Umbilical cord (tissue), 2 donors: Measurements from ENCODE around the gene ESR1. TPM values are rescaled to one million over a fixed set of nuclear protein-coding genes. Genes with fewer than 3 reads are reported as not detected.
"Not testable (repeated sequence)": the region's sequence is repeated elsewhere in the genome, so short reads cannot be mapped to it uniquely, and the experiment has no call there.

ENCODE experiments used
- DNase-seq: peaks from one replicate; pipeline ENCODE4 v3.0.0-alpha.2; 2015; ENCODE audit warnings: low spot score
- total RNA-seq: library from RNA; depleted of rRNA; stranded (reverse); fragments of >200 nt; gene quantifications from one replicate; pipeline ENCODE4 v1.2.3, GENCODE V29; 2014; ENCODE audit warnings: low replicate concordance; ENCODE audit not compliant: insufficient read depth

ESR1 gene
- total RNA-seq, 1 donor from 2014 or later, result 8.2 TPM

DNA sequence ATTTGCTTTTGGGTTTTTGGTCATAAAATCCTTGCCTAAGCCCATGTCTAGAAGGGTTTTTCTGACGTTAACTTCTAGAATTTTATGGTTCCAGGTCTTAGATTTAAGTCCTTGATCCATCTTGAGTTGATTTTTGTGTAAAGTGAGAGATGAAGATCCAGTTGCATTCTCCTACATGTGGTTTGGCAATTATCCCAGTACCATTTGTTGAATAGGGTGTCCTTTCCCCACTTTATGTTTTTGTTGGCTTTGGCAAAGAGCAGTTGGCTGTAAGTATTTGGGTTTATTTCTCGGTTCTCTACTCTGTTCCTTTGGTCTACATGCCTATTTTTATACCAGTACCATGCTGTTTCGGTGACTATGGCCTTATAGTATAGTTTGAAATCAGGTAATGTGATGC lies 86.9 kb downstream of the ESR1 start:
- not testable (repeated sequence) for DNase-seq

DNA sequence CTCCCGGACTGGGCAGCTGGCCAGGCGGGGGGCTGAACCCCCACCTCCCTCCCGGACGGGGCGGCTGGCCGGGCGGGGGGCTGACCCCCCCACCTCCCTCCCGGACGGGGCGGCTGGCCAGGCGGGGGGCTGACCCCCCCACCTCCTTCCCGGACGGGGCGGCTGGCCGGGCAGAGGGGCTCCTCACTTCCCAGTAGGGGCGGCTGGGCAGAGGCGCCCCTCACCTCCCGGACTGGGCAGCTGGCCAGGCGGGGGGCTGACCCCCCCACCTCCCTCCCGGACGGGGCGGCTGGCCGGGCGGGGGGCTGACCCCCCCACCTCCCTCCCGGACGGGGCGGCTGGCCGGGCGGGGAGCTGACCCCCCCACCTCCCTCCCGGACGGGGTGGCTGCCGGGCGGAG lies 91.7 kb downstream of the ESR1 start:
- not testable (repeated sequence) for DNase-seq

GRCh38 chr6:151899796-151900195 lies 92.3 kb downstream of the ESR1 start:
- not testable (repeated sequence) for DNase-seq

- no peak for DNase-seq
Measured at GRCh38 chr6:151900256-151900655, 92.8 kb downstream of the ESR1 start.

DNA sequence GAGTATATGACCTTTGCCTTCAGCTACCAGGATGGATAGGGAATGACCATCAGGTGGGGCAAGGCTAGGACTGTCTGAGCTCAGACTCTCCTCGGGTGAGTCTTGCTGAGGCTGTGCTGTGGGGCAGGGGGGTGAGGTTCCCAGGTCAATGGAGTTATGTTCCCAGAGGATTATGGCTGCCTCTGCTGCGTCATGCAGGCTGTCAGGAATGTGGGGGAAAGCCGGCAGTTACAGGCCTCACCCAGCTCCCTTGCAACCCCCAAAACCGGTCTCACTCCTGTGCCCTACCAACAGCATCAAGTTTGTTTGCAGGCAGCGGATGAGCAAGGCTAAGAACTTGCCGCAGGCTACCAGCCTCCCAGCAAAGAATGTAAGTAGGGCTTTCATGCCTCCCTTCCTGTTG lies 93.5 kb downstream of the ESR1 start:
- no peak for DNase-seq

DNA sequence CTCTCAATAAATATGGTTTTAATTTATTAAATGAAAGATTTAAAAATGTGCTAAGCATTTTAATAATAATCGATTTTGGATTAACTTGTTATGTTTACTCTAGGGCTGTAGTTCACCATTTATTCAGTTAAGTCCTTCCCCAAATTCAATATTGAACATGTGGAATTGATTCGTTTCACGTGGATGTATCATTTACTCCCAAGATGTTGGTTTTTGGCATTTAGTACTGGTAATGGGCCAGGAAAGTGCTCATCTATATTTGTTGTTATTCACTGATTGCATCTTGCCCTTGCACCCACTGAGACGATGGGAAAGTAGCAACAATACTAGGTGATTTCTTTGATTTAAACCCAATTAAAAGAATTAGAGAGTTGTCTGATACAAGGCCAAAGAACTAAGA lies 97.1 kb downstream of the ESR1 start:
- DNase-seq, result no peak

- no peak for DNase-seq
Measured at GRCh38 chr6:151905072-151905471, 97.6 kb downstream of the ESR1 start.

GRCh38 chr6:151905854-151906253 lies 98.4 kb downstream of the ESR1 start:
- DNase-seq, result no peak

DNA sequence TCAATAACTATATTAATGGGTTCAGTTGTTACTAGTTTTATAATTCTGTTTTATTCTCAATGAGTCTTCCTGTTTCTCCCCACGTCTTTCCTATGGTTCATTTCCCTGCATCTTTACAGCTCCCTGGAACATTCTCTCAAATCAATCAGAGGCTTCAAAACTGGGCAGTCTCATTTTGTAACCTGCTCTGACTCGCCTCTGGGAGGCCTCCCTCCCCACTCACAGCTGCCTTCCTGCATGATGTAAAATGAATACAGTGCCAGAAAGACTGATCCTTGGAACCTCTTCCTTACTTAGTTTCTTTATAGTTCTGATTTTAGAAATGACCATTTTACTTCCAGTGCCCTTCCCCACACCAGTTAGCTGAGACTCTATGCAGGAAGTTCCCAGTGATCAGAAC lies 103.9 kb downstream of the ESR1 start:
- no peak for DNase-seq

DNA sequence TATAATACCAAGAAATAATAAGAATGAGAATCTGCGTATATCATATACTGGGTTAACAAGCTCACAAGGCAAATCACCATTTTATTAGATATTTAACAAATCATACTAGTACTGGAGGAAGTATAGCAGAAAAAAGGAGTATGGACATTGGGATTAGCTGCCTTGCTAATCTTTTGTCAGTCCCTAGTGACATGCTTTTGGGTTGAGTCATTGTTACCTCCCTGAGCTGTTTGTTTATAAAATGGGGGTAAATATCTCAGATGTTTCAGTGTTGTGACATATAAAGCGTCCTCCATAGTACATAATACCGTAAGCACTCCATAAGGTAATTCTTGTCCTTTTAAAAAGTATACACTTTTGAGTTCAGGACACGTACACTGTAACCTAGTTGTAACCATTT lies 107.0 kb downstream of the ESR1 start:
- DNase-seq, result no peak

DNA sequence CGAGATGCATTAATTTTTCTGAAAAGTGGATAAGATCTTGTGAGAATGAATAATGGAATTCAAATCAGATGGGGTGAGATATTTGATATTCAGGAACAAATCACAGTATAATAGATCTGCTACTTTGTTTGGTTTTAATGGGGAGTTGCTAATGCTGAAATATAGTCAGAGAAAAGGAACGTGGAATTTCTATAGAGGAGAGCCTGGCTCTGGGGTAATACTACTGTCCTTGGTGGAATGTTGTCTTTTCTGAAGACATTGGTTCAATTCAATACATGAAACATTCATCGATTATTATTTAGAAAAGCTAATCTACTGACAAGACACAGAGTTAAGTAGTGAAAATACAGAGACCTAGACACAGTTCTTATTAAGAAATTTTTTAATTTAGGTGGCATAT lies 108.6 kb downstream of the ESR1 start:
- DNase-seq, result no peak

DNA sequence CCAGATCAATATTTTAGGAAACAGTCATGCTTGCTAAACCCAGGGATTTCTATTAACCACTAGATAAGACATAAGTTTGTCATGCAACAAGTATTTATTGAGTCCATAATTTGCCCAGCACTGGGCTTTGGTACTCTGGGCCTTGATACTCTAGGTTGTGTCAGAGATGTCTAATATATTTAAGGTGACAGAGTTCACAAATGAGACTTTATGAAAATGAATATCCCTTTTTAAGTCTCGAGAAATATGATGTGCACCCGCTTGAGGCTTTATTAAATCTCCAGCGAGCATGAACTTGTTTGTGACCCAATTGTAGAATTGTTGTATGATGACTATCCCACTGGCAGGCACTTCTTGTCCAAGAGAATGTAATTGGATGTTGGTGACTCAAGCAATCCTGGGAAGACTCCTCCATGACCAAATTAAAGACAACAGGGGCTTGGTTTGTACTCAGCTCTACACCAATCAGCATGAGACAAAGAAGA lies 109.2 kb downstream of the ESR1 start:
- no peak for DNase-seq

DNA sequence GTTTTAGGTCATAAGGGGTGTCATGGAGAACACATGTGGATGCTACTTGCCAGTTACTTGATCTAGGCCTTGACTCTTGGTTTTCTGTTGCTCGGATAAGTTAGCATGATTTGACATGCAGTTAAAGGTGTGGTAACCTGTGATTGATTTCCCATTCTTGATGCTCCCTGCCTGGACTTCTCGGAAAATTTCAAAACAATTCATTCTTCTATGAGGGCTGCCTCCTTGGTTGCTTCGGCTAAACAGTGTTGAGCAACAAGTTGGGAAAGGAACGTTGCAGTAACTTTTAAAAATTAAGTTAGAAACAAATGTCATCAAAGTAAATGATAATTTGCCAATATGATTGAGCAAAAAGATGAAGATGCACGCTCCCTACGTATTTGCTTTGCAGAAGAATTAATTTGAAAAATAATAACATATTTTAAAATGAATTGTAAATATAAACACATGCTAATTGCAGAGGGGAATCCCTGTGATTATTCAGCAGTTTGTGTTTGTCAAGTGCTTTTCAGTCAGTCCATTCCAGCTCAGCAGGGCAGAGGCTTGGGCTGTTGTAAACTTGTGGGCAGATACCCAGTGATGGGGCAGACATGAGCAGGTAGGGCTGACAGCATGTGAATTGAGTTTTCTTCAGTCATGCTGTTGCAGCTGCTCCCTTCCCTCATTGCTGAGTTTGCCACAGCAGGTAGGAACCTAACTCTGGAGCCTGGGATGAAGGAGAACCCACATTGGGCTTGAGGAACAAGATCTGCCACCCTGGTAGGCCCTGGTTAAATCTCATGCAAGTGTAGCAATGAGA lies 110.2 kb downstream of the ESR1 start:
- no peak for DNase-seq

DNA sequence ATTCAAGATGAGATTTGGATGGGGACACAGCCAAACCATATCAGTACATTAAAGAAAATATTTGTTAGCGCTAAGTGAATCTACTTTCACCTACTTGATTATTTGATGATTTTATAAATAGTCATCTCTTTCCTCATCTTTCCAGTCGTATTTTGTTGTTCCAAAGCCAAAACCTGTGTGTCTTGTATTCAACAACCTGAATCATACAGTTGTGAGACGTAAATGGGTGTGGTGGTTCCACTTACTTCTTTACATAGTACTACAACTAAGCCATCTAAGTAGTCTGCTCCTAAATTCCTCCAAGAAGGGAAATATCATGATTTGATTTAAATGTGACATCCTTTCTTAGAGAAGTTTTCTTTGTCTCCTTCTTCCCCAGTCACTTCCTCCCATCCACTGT lies 132.8 kb downstream of the ESR1 start:
- no peak for DNase-seq

GRCh38 chr6:151948002-151948743 lies 140.7 kb downstream of the ESR1 start:
- peak; percentile 19 for DNase-seq

- DNase-seq, result no peak
Measured at GRCh38 chr6:151958332-151958731, 150.8 kb downstream of the ESR1 start.

DNA sequence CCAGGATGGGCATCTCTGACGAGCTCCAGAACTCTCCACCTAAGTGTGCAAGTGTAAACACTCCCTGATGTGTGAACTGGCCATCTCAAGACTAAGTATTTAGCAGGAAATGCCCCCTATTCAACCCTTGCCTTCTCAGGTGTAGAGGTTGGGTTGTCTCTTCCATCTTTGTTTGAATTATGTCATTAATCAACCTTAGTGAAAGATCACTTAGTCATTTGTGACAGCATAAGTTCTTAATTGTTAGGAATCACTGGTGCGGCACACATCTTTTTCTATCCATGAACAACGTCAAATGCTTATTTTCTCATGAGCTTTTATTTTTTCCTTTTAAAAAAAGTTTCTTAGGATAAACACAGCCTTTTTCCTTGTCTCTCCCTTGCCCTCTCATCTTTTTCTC lies 151.6 kb downstream of the ESR1 start:
- no peak for DNase-seq

- DNase-seq, result no peak
Measured at GRCh38 chr6:151961809-151962208, 154.3 kb downstream of the ESR1 start.

DNA sequence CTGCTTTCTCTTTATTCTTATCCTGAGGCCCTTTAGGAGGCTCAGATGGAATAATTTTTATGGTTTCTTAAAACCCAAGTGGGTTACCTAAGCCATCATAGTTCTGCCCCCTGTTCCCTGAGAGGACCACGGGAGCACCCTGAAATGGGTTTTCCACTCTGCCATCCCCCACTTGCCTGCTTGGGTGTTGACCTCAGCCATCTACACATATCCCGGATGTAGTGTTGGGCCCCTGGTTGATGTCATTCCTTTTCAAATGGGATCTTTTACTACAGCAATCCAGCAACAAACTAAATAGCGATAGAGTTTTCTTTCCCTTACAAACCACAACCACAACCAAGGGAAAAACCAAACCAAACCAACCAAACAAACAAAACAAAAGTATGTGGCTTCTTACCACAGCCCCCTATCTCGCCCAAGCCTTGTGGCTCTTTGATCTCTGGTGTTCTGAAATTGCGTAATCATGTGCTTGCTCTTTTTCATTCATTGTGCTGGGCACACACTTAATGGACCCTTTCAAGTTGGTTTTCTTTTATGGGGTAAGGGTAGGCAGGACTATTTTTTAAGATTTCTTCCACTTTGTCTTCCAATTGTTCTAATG lies 154.9 kb downstream of the ESR1 start:
- no peak for DNase-seq

DNA sequence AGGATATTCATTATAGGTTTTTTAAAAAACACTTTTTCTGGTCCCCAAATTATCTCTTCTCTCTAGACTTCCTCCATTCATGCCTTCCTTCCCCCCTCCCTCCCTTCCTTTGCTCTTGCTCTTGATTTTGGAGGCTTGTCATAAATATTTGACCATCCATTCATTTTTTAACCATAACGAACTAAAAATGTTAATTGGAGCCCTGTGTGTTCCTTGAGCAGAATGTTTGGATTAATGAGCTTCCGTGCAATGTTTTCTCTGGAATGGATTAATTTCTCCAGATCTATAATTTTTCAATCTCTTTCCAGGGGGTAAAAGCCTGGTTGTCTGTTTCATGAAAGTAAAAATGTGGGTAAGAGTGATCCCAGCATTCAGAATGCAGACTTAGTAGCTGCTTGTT lies 155.5 kb downstream of the ESR1 start:
- DNase-seq, result no peak

DNA sequence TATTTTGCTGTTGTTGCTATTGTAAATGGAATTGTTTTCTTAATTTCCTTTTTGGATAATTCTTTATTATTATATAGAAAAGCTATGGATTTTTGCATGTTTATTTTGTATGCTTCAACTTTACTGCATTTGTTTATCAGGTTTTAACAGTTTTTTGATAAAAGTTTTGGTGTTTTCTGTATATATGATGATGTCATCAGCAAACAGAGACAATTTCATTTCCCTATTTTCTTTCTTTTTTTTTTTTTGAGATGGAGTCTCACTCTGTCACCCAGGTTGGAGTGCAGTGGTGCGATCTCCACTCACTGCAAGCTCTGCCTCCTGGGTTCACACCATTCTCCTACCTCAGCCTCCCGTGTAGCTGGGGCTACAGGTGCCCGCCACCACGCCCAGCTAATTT lies 156.9 kb downstream of the ESR1 start:
- not testable (repeated sequence) for DNase-seq

DNA sequence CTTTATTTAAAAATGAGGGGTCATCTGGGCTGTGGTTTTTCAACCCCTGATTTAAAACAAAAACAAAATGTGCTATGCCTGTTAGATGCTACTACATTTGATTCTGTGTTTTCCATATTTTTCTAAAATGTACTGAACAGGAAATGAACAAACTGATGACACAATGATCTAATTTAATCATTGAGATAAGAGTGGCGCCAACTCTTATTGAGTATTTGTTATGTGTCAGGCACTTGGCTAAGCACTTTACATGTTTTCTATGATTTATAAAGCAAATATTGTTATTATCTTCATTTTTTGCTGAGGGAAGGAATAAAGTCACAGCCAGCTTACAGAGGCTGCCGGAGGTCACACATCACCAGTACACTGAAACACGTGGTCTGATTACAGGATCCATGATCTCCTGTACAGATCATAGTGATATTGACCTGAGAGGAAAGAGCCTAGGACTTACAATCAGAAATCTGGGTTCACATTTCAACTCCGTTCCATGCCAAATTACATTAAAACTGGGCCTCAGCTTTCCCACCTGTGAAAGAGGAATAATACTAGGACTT lies 166.7 kb downstream of the ESR1 start:
- DNase-seq, result no peak
